Neural cell (in vitro differentiated cells): ENCODE measurements around the gene GALK1. TPM values are rescaled to one million over a fixed set of nuclear protein-coding genes. Genes with fewer than 3 reads are reported as not detected.

Source experiments
- H2AFZ ChIP-seq: fragments of 200-600, 300-800 bp; sonication (generic), shearing (Covaris generic); 2 replicates; pipeline ENCODE4 v1.6.0; 2014; ENCODE audit warnings: low read depth, mild to moderate bottlenecking, antibody characterized with exemption, low read length, moderate library complexity
- H3F3A ChIP-seq: fragments of 200-600 bp; shearing (Covaris generic); 2 replicates; pipeline ENCODE4 v1.6.1; 2016; ENCODE audit warnings: mild to moderate bottlenecking, moderate library complexity, mixed read lengths, antibody characterized with exemption, low read length; ENCODE audit not compliant: insufficient read depth, poor library complexity, severe bottlenecking
- H3K27ac ChIP-seq: fragments of 200-600, 300-800 bp; sonication (generic), shearing (Covaris generic); 2 replicates; pipeline ENCODE4 v1.5.1; 2014; ENCODE audit warnings: mild to moderate bottlenecking, low read length, moderate library complexity
- H3K27me3 ChIP-seq: fragments of 300-800, 200-600 bp; sonication (generic), shearing (Covaris generic); 2 replicates; pipeline ENCODE4 v1.6.0; 2014; ENCODE audit warnings: mild to moderate bottlenecking, low read depth, low read length, moderate library complexity; ENCODE audit not compliant: insufficient read depth
- H3K36me3 ChIP-seq: fragments of 300-800, 200-600 bp; sonication (generic), shearing (Covaris generic); 2 replicates; pipeline ENCODE4 v1.5.1; 2014; ENCODE audit warnings: mild to moderate bottlenecking, antibody characterized with exemption, low read length, moderate library complexity; ENCODE audit not compliant: insufficient read depth
- H3K4me2 ChIP-seq: fragments of 300-800, 200-600 bp; sonication (generic), shearing (Covaris generic); 2 replicates; pipeline ENCODE4 v1.6.0; 2014; ENCODE audit warnings: mild to moderate bottlenecking, low read length
- H3K4me3 ChIP-seq: fragments of 300-800, 200-600 bp; sonication (generic), shearing (Covaris generic); 2 replicates; pipeline ENCODE4 v1.5.1; 2014; ENCODE audit warnings: mild to moderate bottlenecking, low read length, moderate library complexity
- H3K79me2 ChIP-seq: fragments of 200-600 bp; shearing (Covaris generic); replicated peaks from 2 replicates; pipeline ENCODE4 v1.6.0; 2014; ENCODE audit warnings: mild to moderate bottlenecking, low read length, moderate library complexity; ENCODE audit not compliant: insufficient read depth
- H3K9ac ChIP-seq: fragments of 300-800, 200-600 bp; sonication (generic), shearing (Covaris generic); 2 replicates; pipeline ENCODE4 v1.6.1; 2016; ENCODE audit warnings: mild to moderate bottlenecking, low read length, mixed read lengths
- H3K9me2 ChIP-seq: fragments of 200-600 bp; shearing (Covaris generic); 2 replicates; pipeline ENCODE4 v1.6.1; 2016; ENCODE audit warnings: mild to moderate bottlenecking, low read length, mixed read lengths; ENCODE audit not compliant: insufficient read depth
- H3K9me3 ChIP-seq: fragments of 200-600, 300-800 bp; sonication (generic), shearing (Covaris generic); 2 replicates; pipeline ENCODE4 v1.6.1; 2016; ENCODE audit warnings: mild to moderate bottlenecking, mixed run types, low read length, moderate library complexity, mixed read lengths
- H4K20me1 ChIP-seq: fragments of 200-600 bp; shearing (Covaris generic); 2 replicates; pipeline ENCODE4 v1.6.1; 2016; ENCODE audit warnings: mild to moderate bottlenecking, mixed run types; ENCODE audit not compliant: insufficient read depth
- CTCF ChIP-seq: fragments of 450-650 bp; IDR thresholded peaks from 2 replicates; pipeline ENCODE4 v1.5.1; 2014; ENCODE audit warnings: antibody characterized with exemption, mild to moderate bottlenecking, moderate library complexity; ENCODE audit not compliant: poor library complexity, severe bottlenecking
- EP300 ChIP-seq: fragments of 450-650 bp; conservative IDR thresholded peaks from 2 replicates; pipeline ENCODE4 v1.6.1; 2014; ENCODE audit warnings: antibody characterized with exemption, mild to moderate bottlenecking, moderate library complexity; ENCODE audit not compliant: poor library complexity, severe bottlenecking
- EZH2 ChIP-seq: fragments of 200-600, 300-800 bp; shearing (Covaris generic), sonication (generic); IDR thresholded peaks from 2 replicates; pipeline ENCODE4 v1.6.1; 2014; ENCODE audit warnings: antibody characterized with exemption, low read length, borderline replicate concordance, mild to moderate bottlenecking; ENCODE audit not compliant: insufficient read depth, poor library complexity, severe bottlenecking
- MXI1 ChIP-seq: fragments of 450-650 bp; conservative IDR thresholded peaks from 2 replicates; pipeline ENCODE4 v1.6.1; 2014; ENCODE audit warnings: antibody characterized with exemption, mild to moderate bottlenecking; ENCODE audit not compliant: poor library complexity, severe bottlenecking
- POLR2AphosphoS5 ChIP-seq: IDR thresholded peaks from 2 replicates; pipeline ENCODE4 v1.6.1; 2012
- RAD21 ChIP-seq: fragments of 450-650 bp; conservative IDR thresholded peaks from 2 replicates; pipeline ENCODE4 v1.6.1; 2014; ENCODE audit warnings: antibody characterized with exemption, mild to moderate bottlenecking, moderate library complexity
- REST ChIP-seq: IDR thresholded peaks from 2 replicates; pipeline ENCODE4 v1.6.1; 2012; ENCODE audit warnings: borderline replicate concordance
- SMC3 ChIP-seq: fragments of 450-650 bp; conservative IDR thresholded peaks from 2 replicates; pipeline ENCODE4 v1.6.1; 2014; ENCODE audit warnings: antibody characterized with exemption, mild to moderate bottlenecking, moderate library complexity; ENCODE audit not compliant: poor library complexity
- TAF1 ChIP-seq: IDR thresholded peaks from 2 replicates; pipeline ENCODE4 v1.6.1; 2012; ENCODE audit warnings: low read depth
- polyA plus RNA-seq: library from polyadenylated mRNA; depleted of rRNA; stranded (reverse); fragments of >200 nt; gene quantifications from 2 replicates; pipeline ENCODE4 v1.2.3, GENCODE V29; 2014

GALK1 gene
- polyA plus RNA-seq, 1 donor from 2014 or later: 4.8 TPM

GRCh38 chr17:75739174-75739573 lies 25.8 kb downstream of the GALK1 start:
- no peak overlapping the region for H3K27ac ChIP-seq
- H3K79me2 ChIP-seq: no peaks in the 10 kb centered on the region
- TF ChIP-seq TAF1: no peak
- no peak for TF ChIP-seq SMC3
- TF ChIP-seq RAD21: no peak
- TF ChIP-seq POLR2AphosphoS5: no peak
- TF ChIP-seq EP300: no peak
- no peak for TF ChIP-seq CTCF
- no peak for TF ChIP-seq EZH2
- TF ChIP-seq MXI1: no peak
- no peak for TF ChIP-seq REST
- H3K9me2 ChIP-seq: no peaks in the 10 kb centered on the region
- no peaks in the 10 kb centered on the region for H3K27me3 ChIP-seq
- H3K4me2 ChIP-seq: no peak overlapping the region
- no peaks in the 10 kb centered on the region for H4K20me1 ChIP-seq
- no peaks in the 10 kb centered on the region for H3K9me3 ChIP-seq
- no peak overlapping the region for H3K4me3 ChIP-seq
- H3K9ac ChIP-seq: no peak overlapping the region
- no peaks in the 10 kb centered on the region for H3K36me3 ChIP-seq
- no peaks in the 10 kb centered on the region for H3F3A ChIP-seq
- no peak overlapping the region for H2AFZ ChIP-seq

GRCh38 chr17:75738218-75738802 lies 26.7 kb downstream of the GALK1 start:
- Histone ChIP-seq H3K27me3 (no peaks in the 10 kb centered on the region), H3K9me2 (no peaks in the 10 kb centered on the region), H3K36me3 (no peaks in the 10 kb centered on the region), H2AFZ (no peak overlapping the region), H4K20me1 (no peaks in the 10 kb centered on the region), H3K4me2 (no peak overlapping the region), H3K79me2 (no peaks in the 10 kb centered on the region), H3K4me3 (no peak overlapping the region), H3K9ac (no peak overlapping the region), H3F3A (no peaks in the 10 kb centered on the region), H3K27ac (no peak overlapping the region), H3K9me3 (no peaks in the 10 kb centered on the region)
- TF ChIP-seq POLR2AphosphoS5 (no peak), CTCF (no peak), SMC3 (no peak), TAF1 (no peak), EZH2 (no peak), REST (no peak), RAD21 (no peak), EP300 (no peak), MXI1 (no peak)
